H9 (cell line): ENCODE data around the gene PROC. TPM values are rescaled to one million over a fixed set of nuclear protein-coding genes. Genes with fewer than 3 reads are reported as not detected.
A peak's percentile ranks its signal among the peaks of the same experiment; 100 is the strongest.

ENCODE experiments used
- DNase-seq: peaks from one replicate; pipeline ENCODE4 v3.0.0-alpha.2; 2017
- H2AFZ ChIP-seq: one replicate; pipeline ENCODE4 v1.6.1; 2013; ENCODE audit warnings: mild to moderate bottlenecking, low read length, control low read depth, moderate library complexity
- H2AK5ac ChIP-seq: 2 replicates; pipeline ENCODE4 v1.6.1; 2013; ENCODE audit warnings: low read length, control low read depth, mixed read lengths; ENCODE audit not compliant: insufficient read length
- H2BK120ac ChIP-seq: one replicate; pipeline ENCODE4 v1.6.1; 2013; ENCODE audit warnings: low read depth, mild to moderate bottlenecking, low read length, control low read depth, inconsistent platforms; ENCODE audit not compliant: poor library complexity, severe bottlenecking
- H2BK12ac ChIP-seq: 2 replicates; pipeline ENCODE4 v1.6.1; 2013; ENCODE audit warnings: low read length, control low read depth, mixed read lengths, low read depth; ENCODE audit not compliant: insufficient read length
- H2BK15ac ChIP-seq: 2 replicates; pipeline ENCODE4 v1.6.1; 2013; ENCODE audit warnings: low read depth, low read length, control low read depth
- H2BK20ac ChIP-seq: one replicate; pipeline ENCODE4 v1.6.1; 2013; ENCODE audit warnings: low read depth, mild to moderate bottlenecking, low read length, control low read depth, inconsistent platforms; ENCODE audit not compliant: poor library complexity, severe bottlenecking
- H2BK5ac ChIP-seq: 2 replicates; pipeline ENCODE4 v1.6.1; 2013; ENCODE audit warnings: low read length, control low read depth, mixed read lengths; ENCODE audit not compliant: insufficient read length
- H3K14ac ChIP-seq: 2 replicates; pipeline ENCODE4 v1.6.1; 2013; ENCODE audit warnings: low read length, control low read depth; ENCODE audit not compliant: insufficient read depth
- H3K18ac ChIP-seq: 2 replicates; pipeline ENCODE4 v1.6.1; 2013; ENCODE audit warnings: low read depth, mild to moderate bottlenecking, mixed read lengths, low read length, control low read depth; ENCODE audit not compliant: insufficient read length
- H3K23ac ChIP-seq: 2 replicates; pipeline ENCODE4 v1.6.1; 2013; ENCODE audit warnings: low read length, control low read depth, mixed read lengths, low read depth; ENCODE audit not compliant: insufficient read length
- H3K23me2 ChIP-seq: 2 replicates; pipeline ENCODE4 v1.6.1; 2013; ENCODE audit warnings: low read depth, mild to moderate bottlenecking, mixed read lengths, low read length, control low read depth; ENCODE audit not compliant: insufficient read length, poor library complexity, severe bottlenecking
- H3K27ac ChIP-seq: 2 replicates; pipeline ENCODE4 v1.5.1; 2013; ENCODE audit warnings: low read length, control low read depth, mixed read lengths, low read depth; ENCODE audit not compliant: insufficient read length
- H3K27me3 ChIP-seq: 2 replicates; pipeline ENCODE4 v1.6.1; 2013; ENCODE audit warnings: low read length, control low read depth, inconsistent platforms; ENCODE audit not compliant: insufficient read depth
- H3K4ac ChIP-seq: 2 replicates; pipeline ENCODE4 v1.6.1; 2013; ENCODE audit warnings: low read depth, mild to moderate bottlenecking, control low read depth, inconsistent platforms, low read length, moderate library complexity
- H3K4me1 ChIP-seq: 2 replicates; pipeline ENCODE4 v1.6.1; 2013; ENCODE audit warnings: low read length, control low read depth, inconsistent platforms; ENCODE audit not compliant: insufficient read depth
- H3K4me2 ChIP-seq: 2 replicates; pipeline ENCODE4 v1.6.1; 2013; ENCODE audit warnings: low read length, control low read depth, mixed read lengths; ENCODE audit not compliant: insufficient read length, insufficient read depth
- H3K56ac ChIP-seq: 2 replicates; pipeline ENCODE4 v1.6.1; 2013; ENCODE audit warnings: low read depth, mild to moderate bottlenecking, mixed read lengths, low read length, control low read depth; ENCODE audit not compliant: insufficient read length
- H3K79me1 ChIP-seq: 2 replicates; pipeline ENCODE4 v1.6.1; 2013; ENCODE audit warnings: low read depth, mild to moderate bottlenecking, moderate library complexity, low read length, control low read depth, inconsistent platforms; ENCODE audit not compliant: insufficient read depth, poor library complexity, severe bottlenecking
- H3K79me2 ChIP-seq: 2 replicates; pipeline ENCODE4 v1.6.1; 2013; ENCODE audit warnings: low read length, control low read depth, inconsistent platforms; ENCODE audit not compliant: insufficient read depth
- H3K9ac ChIP-seq: 2 replicates; pipeline ENCODE4 v1.6.1; 2013; ENCODE audit warnings: low read length, control low read depth, mixed read lengths; ENCODE audit not compliant: insufficient read length; ENCODE audit errors: extremely low read depth
- H3K9me3 ChIP-seq: one replicate; pipeline ENCODE4 v1.6.1; 2013; ENCODE audit warnings: low read depth, low read length, inconsistent platforms; ENCODE audit not compliant: control insufficient read depth
- H3T11ph ChIP-seq: one replicate; pipeline ENCODE4 v1.6.1; 2013; ENCODE audit warnings: mild to moderate bottlenecking, low read length, control low read depth, inconsistent platforms
- H4K20me1 ChIP-seq: one replicate; pipeline ENCODE4 v1.6.1; 2013; ENCODE audit not compliant: control insufficient read depth, insufficient read length, insufficient read depth
- H4K5ac ChIP-seq: 2 replicates; pipeline ENCODE4 v1.6.1; 2013; ENCODE audit warnings: low read depth, mild to moderate bottlenecking, mixed read lengths, low read length, control low read depth; ENCODE audit not compliant: insufficient read length
- H4K8ac ChIP-seq: replicated peaks from 2 replicates; pipeline ENCODE4 v1.6.1; 2013; ENCODE audit warnings: low read length, control low read depth, mixed read lengths, low read depth; ENCODE audit not compliant: insufficient read length
- H4K91ac ChIP-seq: 2 replicates; pipeline ENCODE4 v1.6.1; 2013; ENCODE audit warnings: low read depth, mild to moderate bottlenecking, moderate library complexity, mixed read lengths, low read length, control low read depth; ENCODE audit not compliant: insufficient read length
- H3K27ac Mint-ChIP-seq, 3 experiments: 2 replicates in 2 of 3; 3 replicates in 1 of 3; pipeline ENCODE4 v1.8.0; 2020 to 2021; ENCODE audit warnings: mixed read lengths in 3 of 3, mild to moderate bottlenecking in 1 of 3, moderate library complexity in 1 of 3
- H3K27me3 Mint-ChIP-seq: 2 replicates; pipeline ENCODE4 v1.8.0; 2021; ENCODE audit warnings: low read depth, mild to moderate bottlenecking, moderate library complexity, mixed read lengths
- H3K36me3 Mint-ChIP-seq, 3 experiments: 2 replicates in 2 of 3; 3 replicates in 1 of 3; pipeline ENCODE4 v1.8.0; 2020 to 2021; ENCODE audit warnings: low read depth in 3 of 3, mixed read lengths in 3 of 3; ENCODE audit not compliant: insufficient read depth in 1 of 3
- H3K4me1 Mint-ChIP-seq, 2 experiments: 2 replicates each; pipeline ENCODE4 v1.8.0; 2020; ENCODE audit warnings: mixed read lengths in 2 of 2
- H3K4me3 Mint-ChIP-seq, 2 experiments: 2 replicates in 1 of 2; 3 replicates in 1 of 2; pipeline ENCODE4 v1.8.0; 2020 to 2021; ENCODE audit warnings: mild to moderate bottlenecking in 2 of 2, mixed read lengths in 2 of 2, moderate library complexity in 1 of 2
- H3K9me3 Mint-ChIP-seq, 2 experiments: 2 replicates in 1 of 2; 3 replicates in 1 of 2; pipeline ENCODE4 v1.8.0; 2020; ENCODE audit warnings: mild to moderate bottlenecking in 2 of 2, mixed read lengths in 2 of 2, moderate library complexity in 1 of 2
- CTCF ChIP-seq: fragments of 200-600 bp; sonication (generic); conservative IDR thresholded peaks from 3 replicates; pipeline ENCODE4 v1.8.0; 2021; ENCODE audit warnings: antibody characterized with exemption, mild to moderate bottlenecking
- WGBS: extraction: QIAGEN DNeasy Blood & Tissue Kit; methylation state at CpG from one replicate; pipeline ENCODE4 v1.1.7; 2013; ENCODE audit warnings: missing lambda C conversion rate, low lambda C conversion rate, mixed read lengths; ENCODE audit not compliant: insufficient read length; ENCODE audit errors: extremely low coverage; 5-methylcytosine and 5-hydroxymethylcytosine counted together
- total RNA-seq: library from RNA; stranded (reverse); gene quantifications from 2 replicates; pipeline ENCODE4 v1.2.1, GENCODE V29; 2021

Gene PROC
- total RNA-seq, 1 experiment from 2014 or later: 0.61 TPM

GRCh38 chr2:127425540-127426490, 7.6 kb downstream of the PROC start:
- Histone ChIP-seq H4K91ac (no peak overlapping the region), H4K5ac (no peak overlapping the region), H2BK5ac (no peak overlapping the region), H3K27ac (no peak overlapping the region), H2AFZ (no peak overlapping the region), H3K23ac (no peak overlapping the region), H2AK5ac (no peak overlapping the region), H3K18ac (no peak overlapping the region), H3K27me3 (peaks cover 3% of the 10 kb centered on the region; the same call in 1 of the 2 replicates), H3K9ac (no peak overlapping the region), H3K4me2 (no peak overlapping the region), H3K4ac (no peak overlapping the region), H3K4me1 (no peaks in the 10 kb centered on the region), H2BK12ac (no peak overlapping the region), H3K79me2 (no peaks in the 10 kb centered on the region), H4K8ac (no peak overlapping the region), H3T11ph (no peak overlapping the region), H2BK15ac (no peak overlapping the region), H2BK20ac (no peak overlapping the region), H2BK120ac (no peak overlapping the region), H3K9me3 (no peaks in the 10 kb centered on the region), H3K56ac (no peak overlapping the region), H4K20me1 (no peaks in the 10 kb centered on the region), H3K23me2 (peaks cover 10% of the 10 kb centered on the region), H3K14ac (no peak overlapping the region), H3K79me1 (no peaks in the 10 kb centered on the region)
- Mint-ChIP-seq H3K27ac (no peak overlapping the region; a peak in 1 of 7 replicates), H3K4me1 (peaks cover 12 to 17% of the 10 kb centered on the region in 2 experiments), H3K9me3 (peaks cover 0 to 2% of the 10 kb centered on the region in 2 experiments; a peak in 1 of 5 replicates), H3K36me3 (no peaks in the 10 kb centered on the region), H3K4me3 (peak overlapping the region in 1 of 2 experiments; percentile 11; a peak in 2 of 5 replicates), H3K27me3 (peaks cover 44% of the 10 kb centered on the region)
- TF ChIP-seq CTCF: no peak
- DNase-seq: no peak
- WGBS: no CpG with 5 or more reads among the region's 16 CpGs
